Endodermal cell (in vitro differentiated cells): ENCODE results near the gene GPATCH1. TPM values are rescaled to one million over a fixed set of nuclear protein-coding genes. Genes with fewer than 3 reads are reported as not detected.

Source experiments
- DNase-seq: peaks from one replicate; pipeline ENCODE4 v3.0.0-alpha.2; 2017
- H3K27ac ChIP-seq: 2 replicates; pipeline ENCODE4 v1.5.1; 2013; ENCODE audit warnings: mild to moderate bottlenecking, low read depth, low read length, moderate library complexity
- H3K27me3 ChIP-seq: 2 replicates; pipeline ENCODE4 v1.6.1; 2013; ENCODE audit warnings: mild to moderate bottlenecking, low read length, moderate library complexity; ENCODE audit not compliant: insufficient read depth, control insufficient read depth, poor library complexity, severe bottlenecking
- H3K36me3 ChIP-seq: 2 replicates; pipeline ENCODE4 v1.7.0; 2013; ENCODE audit warnings: mild to moderate bottlenecking, low read length, moderate library complexity; ENCODE audit not compliant: control insufficient read depth, insufficient read depth
- H3K4me1 ChIP-seq: one replicate; pipeline ENCODE4 v1.7.0; 2013; ENCODE audit warnings: low read length; ENCODE audit not compliant: control insufficient read depth, insufficient read depth
- H3K4me3 ChIP-seq: 2 replicates; pipeline ENCODE4 v1.5.1; 2013; ENCODE audit warnings: mild to moderate bottlenecking, low read length, moderate library complexity
- H3K9ac ChIP-seq: 2 replicates; pipeline ENCODE4 v1.6.1; 2013; ENCODE audit warnings: mild to moderate bottlenecking, low read length, moderate library complexity; ENCODE audit not compliant: poor library complexity, severe bottlenecking; ENCODE audit errors: extremely low read depth
- H3K9me3 ChIP-seq: 2 replicates; pipeline ENCODE4 v1.6.1; 2013; ENCODE audit warnings: mild to moderate bottlenecking, low read length, moderate library complexity; ENCODE audit not compliant: control insufficient read depth
- H3K27ac Mint-ChIP-seq: 2 replicates; pipeline ENCODE4 v1.8.0; 2020; ENCODE audit warnings: mixed read lengths
- H3K27me3 Mint-ChIP-seq: 2 replicates; pipeline ENCODE4 v1.8.0; 2021; ENCODE audit warnings: mild to moderate bottlenecking, mixed read lengths; ENCODE audit not compliant: insufficient read depth
- H3K36me3 Mint-ChIP-seq: 2 replicates; pipeline ENCODE4 v1.8.0; 2020; ENCODE audit warnings: low read depth, mixed read lengths
- H3K4me1 Mint-ChIP-seq: 2 replicates; pipeline ENCODE4 v1.8.0; 2020; ENCODE audit warnings: mixed read lengths
- H3K4me3 Mint-ChIP-seq: 2 replicates; pipeline ENCODE4 v1.8.0; 2020; ENCODE audit warnings: mild to moderate bottlenecking, moderate library complexity, mixed read lengths
- H3K9me3 Mint-ChIP-seq: 2 replicates; pipeline ENCODE4 v1.8.0; 2020; ENCODE audit warnings: mild to moderate bottlenecking, mixed read lengths
- WGBS, 2 experiments: methylation state at CpG; one replicate each; pipeline versions ENCODE4 v1.1.5 to v1.1.7; 2013; ENCODE audit warnings: missing lambda C conversion rate in 2 of 2, mixed read lengths in 1 of 2; ENCODE audit not compliant: insufficient coverage in 1 of 2, insufficient read length in 1 of 2; 5-methylcytosine and 5-hydroxymethylcytosine counted together
- total RNA-seq, 2 donors: library from RNA; stranded (reverse); fragmentation: NEBNext Ultra II Directional in 1 of 2; extraction: Animal tissue kit (Norgen Biotek cat#: 25700) in 1 of 2; gene quantifications; 2 replicates in 1 of 2; 3 replicates in 1 of 2; pipeline ENCODE4 v1.2.1, GENCODE V29; 2021
- TF ChIP-seq, protein P1 (sequence below): fragments of 200-600 bp; sonication (generic); conservative IDR thresholded peaks from 2 replicates; pipeline ENCODE4 v1.5.0; 2021; ENCODE audit warnings: antibody characterized with exemption, mild to moderate bottlenecking

GPATCH1 gene
- total RNA-seq, 2 donors from 2014 or later = 10.1 to 11.2 TPM

DNA sequence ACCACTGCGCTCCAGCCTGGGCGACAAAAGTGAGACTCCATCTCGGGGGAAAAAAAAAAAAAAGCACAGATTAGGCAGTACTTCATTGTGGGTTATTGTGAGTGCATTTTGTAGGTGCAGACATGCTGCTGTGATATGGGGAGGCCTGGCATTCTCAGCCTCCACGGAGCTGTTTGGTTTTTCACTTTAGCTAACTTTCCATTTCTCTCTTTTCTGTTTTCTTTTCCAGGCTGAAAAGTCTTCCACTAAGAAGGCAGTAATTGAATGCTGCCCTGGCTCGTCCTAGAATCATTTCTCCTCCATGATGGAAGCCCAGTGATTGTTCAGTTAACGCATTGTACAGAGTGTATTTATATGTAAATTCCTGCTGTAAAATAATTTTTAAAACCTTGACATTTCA is 48.9 kb downstream of the GPATCH1 start:
- DNase-seq = no peak
- Histone ChIP-seq H3K4me3 (no peak overlapping the region), H3K4me1 (no peaks in the 10 kb centered on the region), H3K9ac (no peak overlapping the region), H3K36me3 (peaks cover 39% of the 10 kb centered on the region), H3K27me3 (no peaks in the 10 kb centered on the region), H3K9me3 (no peaks in the 10 kb centered on the region), H3K27ac (peak overlapping the region; percentile 53)
- no peak overlapping the region for H3K4me3 Mint-ChIP-seq
- WGBS, 2 experiments = 90 to 94% methylated on average over 2 to 6 of the region's 6 CpGs
- H3K9me3 Mint-ChIP-seq = no peaks in the 10 kb centered on the region
- TF ChIP-seq, protein P1, sequence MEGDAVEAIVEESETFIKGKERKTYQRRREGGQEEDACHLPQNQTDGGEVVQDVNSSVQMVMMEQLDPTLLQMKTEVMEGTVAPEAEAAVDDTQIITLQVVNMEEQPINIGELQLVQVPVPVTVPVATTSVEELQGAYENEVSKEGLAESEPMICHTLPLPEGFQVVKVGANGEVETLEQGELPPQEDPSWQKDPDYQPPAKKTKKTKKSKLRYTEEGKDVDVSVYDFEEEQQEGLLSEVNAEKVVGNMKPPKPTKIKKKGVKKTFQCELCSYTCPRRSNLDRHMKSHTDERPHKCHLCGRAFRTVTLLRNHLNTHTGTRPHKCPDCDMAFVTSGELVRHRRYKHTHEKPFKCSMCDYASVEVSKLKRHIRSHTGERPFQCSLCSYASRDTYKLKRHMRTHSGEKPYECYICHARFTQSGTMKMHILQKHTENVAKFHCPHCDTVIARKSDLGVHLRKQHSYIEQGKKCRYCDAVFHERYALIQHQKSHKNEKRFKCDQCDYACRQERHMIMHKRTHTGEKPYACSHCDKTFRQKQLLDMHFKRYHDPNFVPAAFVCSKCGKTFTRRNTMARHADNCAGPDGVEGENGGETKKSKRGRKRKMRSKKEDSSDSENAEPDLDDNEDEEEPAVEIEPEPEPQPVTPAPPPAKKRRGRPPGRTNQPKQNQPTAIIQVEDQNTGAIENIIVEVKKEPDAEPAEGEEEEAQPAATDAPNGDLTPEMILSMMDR = no peak
- peaks cover 37% of the 10 kb centered on the region for H3K36me3 Mint-ChIP-seq
- H3K27me3 Mint-ChIP-seq = no peaks in the 10 kb centered on the region
- peaks cover 4% of the 10 kb centered on the region for H3K4me1 Mint-ChIP-seq
- H3K27ac Mint-ChIP-seq = no peak overlapping the region

DNA sequence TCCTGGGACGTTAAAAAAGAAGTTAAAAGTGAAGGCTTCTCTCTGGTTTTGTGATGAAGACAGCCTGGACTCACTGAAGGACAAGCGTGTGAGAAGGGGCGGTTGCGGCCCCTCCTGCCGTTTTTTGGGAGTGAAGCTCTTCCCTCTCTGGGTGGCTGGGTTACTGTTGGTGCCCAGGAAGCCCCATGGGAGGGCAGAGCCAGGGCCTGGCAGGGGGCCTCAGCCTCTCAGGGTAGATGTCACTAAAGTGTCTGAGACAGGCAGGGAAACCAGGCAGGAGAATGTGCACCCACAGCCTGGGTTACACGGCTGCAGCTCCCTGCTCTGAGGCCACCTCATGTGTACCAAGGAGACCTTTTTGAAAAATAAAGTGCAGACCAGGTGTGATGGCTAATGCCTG is 49.5 kb downstream of the GPATCH1 start:
- peaks cover 37% of the 10 kb centered on the region for H3K36me3 Mint-ChIP-seq
- peaks cover 39% of the 10 kb centered on the region for H3K36me3 ChIP-seq
- no peak overlapping the region for H3K27ac Mint-ChIP-seq
- H3K4me1 Mint-ChIP-seq = peaks cover 1% of the 10 kb centered on the region
- WGBS, 2 experiments = 81 to 97% methylated on average over 2 to 6 of the region's 6 CpGs
- no peaks in the 10 kb centered on the region for H3K4me1 ChIP-seq
- TF ChIP-seq, protein P1 = no peak
- no peaks in the 10 kb centered on the region for H3K9me3 Mint-ChIP-seq
- H3K4me3 ChIP-seq = no peak overlapping the region
- no peak overlapping the region for H3K27ac ChIP-seq
- no peaks in the 10 kb centered on the region for H3K27me3 Mint-ChIP-seq
- no peaks in the 10 kb centered on the region for H3K9me3 ChIP-seq
- H3K27me3 ChIP-seq = no peaks in the 10 kb centered on the region
- no peak overlapping the region for H3K4me3 Mint-ChIP-seq
- no peak overlapping the region for H3K9ac ChIP-seq
- no peak for DNase-seq

DNA sequence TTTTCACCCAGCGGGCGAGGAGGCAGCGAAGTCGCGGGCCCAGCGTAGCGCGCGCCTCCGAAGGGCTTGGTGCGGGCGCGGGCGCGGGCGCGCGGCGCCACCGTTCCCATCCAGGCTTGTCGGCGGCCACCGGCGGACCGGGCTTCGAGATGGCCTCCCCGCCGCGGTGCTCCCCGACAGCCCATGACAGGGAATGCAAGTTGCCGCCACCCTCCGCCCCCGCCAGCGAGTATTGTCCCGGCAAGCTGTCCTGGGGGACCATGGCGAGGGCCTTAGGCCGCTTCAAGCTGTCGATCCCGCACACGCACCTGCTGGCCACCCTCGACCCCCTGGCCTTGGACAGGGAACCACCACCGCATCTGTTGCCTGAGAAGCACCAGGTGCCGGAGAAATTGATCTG is 51.0 kb downstream of the GPATCH1 start, which contains the start of gene WDR88:
TSS of gene WDR88 (plus strand) at position 94 of the 400 bp plus-strand sequence. CDS start at position 150, 56 bp downstream.
- Histone ChIP-seq H3K4me1 (no peaks in the 10 kb centered on the region), H3K27ac (no peak within 1 kb of the TSS), H3K36me3 (peaks cover 28% of the 10 kb centered on the region), H3K27me3 (no peaks in the 10 kb centered on the region), H3K9me3 (no peaks in the 10 kb centered on the region), H3K9ac (no peak within 1 kb of the TSS), H3K4me3 (no peak within 1 kb of the TSS)
- Mint-ChIP-seq H3K36me3 (peaks cover 30% of the 10 kb centered on the region), H3K27me3 (no peaks in the 10 kb centered on the region), H3K4me1 (no peaks in the 10 kb centered on the region), H3K9me3 (no peaks in the 10 kb centered on the region), H3K27ac (no peak within 1 kb of the TSS), H3K4me3 (no peak within 1 kb of the TSS)
- WGBS, 2 experiments = 91 to 95% methylated on average over 18 to 43 of the region's 43 CpGs
- no peak for DNase-seq
- TF ChIP-seq, protein P1 = no peak
